Muscle layer of colon (tissue), 2 donors: ENCODE results near the gene ZNF281.

Experiments used
- H3K27ac ChIP-seq: one replicate; pipeline ENCODE4 v1.7.0; 2013; ENCODE audit warnings: low read depth, mild to moderate bottlenecking, low read length, moderate library complexity
- H3K27me3 ChIP-seq, 2 donors: one replicate each; pipeline ENCODE4 v1.7.0; 2013; ENCODE audit warnings: low read length in 2 of 2, mild to moderate bottlenecking in 2 of 2; ENCODE audit not compliant: insufficient read depth in 2 of 2, control insufficient read depth in 1 of 2
- H3K36me3 ChIP-seq: one replicate; pipeline ENCODE4 v1.7.0; 2013; ENCODE audit warnings: mild to moderate bottlenecking, low read length; ENCODE audit not compliant: insufficient read depth
- H3K4me1 ChIP-seq: one replicate; pipeline ENCODE4 v1.7.0; 2013; ENCODE audit warnings: mild to moderate bottlenecking, low read length; ENCODE audit not compliant: insufficient read depth
- H3K4me3 ChIP-seq, 2 donors: one replicate each; pipeline ENCODE4 v1.7.0; 2013; ENCODE audit warnings: low read length in 2 of 2, low read depth in 1 of 2, mild to moderate bottlenecking in 1 of 2, moderate library complexity in 1 of 2
- H3K9ac ChIP-seq: one replicate; pipeline ENCODE4 v1.7.0; 2013; ENCODE audit warnings: low read length
- H3K9me3 ChIP-seq: one replicate; pipeline ENCODE4 v1.7.0; 2013; ENCODE audit warnings: mild to moderate bottlenecking, low read length
- donor health status: abdominal sarcoma.
- donor health status: Adenocarcinoma of cecum.

The ZNF281 gene

DNA sequence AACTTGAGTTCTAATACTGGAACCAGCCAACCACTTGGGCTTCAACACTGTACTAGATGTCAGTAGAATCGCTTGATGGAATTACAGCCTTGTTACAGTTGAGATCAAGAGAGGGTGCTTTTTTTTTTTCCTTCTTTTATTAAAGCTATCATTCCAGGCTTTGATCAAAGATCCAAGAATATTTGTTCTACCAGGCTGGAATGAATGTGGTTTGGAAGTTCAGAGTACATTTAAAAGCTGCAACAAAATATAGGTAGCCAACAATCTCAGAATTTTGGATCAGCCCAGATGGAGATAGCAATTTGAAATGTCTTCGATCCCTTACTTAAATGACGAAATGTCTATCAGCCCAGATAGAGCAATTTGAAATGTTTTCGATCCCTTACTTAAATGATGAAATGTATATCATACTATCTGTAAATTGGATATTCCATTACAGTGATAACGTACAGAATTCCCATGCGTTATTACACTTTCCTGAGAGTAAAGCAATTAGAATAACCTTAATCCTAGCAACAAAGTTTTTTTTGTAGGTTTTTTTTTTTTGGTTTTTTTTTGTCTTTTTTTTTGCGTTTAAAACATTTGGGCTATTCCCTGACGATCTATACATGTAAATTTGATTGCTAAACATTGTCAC is 3.6 kb downstream of the ZNF281 start:
- no peak overlapping the region for H3K27ac ChIP-seq
- no peak overlapping the region for H3K9ac ChIP-seq
- H3K4me1 ChIP-seq = peaks cover 40% of the 10 kb centered on the region
- no peaks in the 10 kb centered on the region for H3K9me3 ChIP-seq
- H3K36me3 ChIP-seq = no peaks in the 10 kb centered on the region
- no peaks in the 10 kb centered on the region for H3K27me3 ChIP-seq
- peak overlapping the region in 1 of 2 donors; percentile 3 for H3K4me3 ChIP-seq

DNA sequence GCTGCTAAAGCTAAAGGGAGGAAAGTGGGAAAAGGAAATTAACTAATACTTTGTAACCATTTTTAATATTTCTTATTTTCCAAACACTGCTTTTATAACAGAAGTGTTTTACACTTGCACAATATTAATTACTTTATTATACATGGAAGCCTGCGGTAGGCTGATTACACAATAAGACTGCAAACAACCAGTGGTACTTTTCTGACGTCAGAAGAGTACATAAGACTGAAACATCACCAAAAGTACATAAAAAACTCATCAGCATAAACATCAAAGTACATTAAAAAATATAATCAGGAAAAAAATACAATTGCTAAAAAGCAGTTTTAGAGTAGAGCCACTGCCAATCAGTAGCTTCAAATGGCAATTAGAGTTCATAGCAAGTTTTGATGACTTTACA is 4.6 kb downstream of the ZNF281 start:
- Histone ChIP-seq H3K27ac (no peak overlapping the region), H3K27me3 (no peaks in the 10 kb centered on the region), H3K36me3 (no peaks in the 10 kb centered on the region), H3K9ac (no peak overlapping the region), H3K4me1 (peaks cover 36% of the 10 kb centered on the region), H3K9me3 (no peaks in the 10 kb centered on the region), H3K4me3 (no peak overlapping the region)

DNA sequence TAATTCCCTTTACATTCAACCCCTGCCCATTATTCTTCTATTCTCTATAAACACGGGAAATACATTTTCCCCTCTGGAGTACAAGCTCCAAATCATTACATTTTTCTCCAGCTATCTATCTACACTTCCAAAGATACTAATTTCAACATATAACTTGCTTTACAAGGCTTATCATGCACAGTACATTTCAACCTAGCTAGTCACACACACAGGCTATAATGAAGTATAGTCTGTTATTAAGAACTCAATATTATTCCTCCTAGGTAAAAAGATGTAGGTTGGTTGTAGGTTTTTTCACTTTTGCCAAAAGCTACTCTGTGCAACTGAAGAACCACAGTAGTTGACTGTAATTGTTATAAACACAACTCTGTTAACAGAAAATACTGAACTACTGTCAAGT is 8.1 kb downstream of the ZNF281 start:
- peaks cover 11% of the 10 kb centered on the region for H3K4me1 ChIP-seq
- no peaks in the 10 kb centered on the region for H3K36me3 ChIP-seq
- H3K9me3 ChIP-seq = no peaks in the 10 kb centered on the region
- H3K9ac ChIP-seq = no peak overlapping the region
- H3K4me3 ChIP-seq = no peak overlapping the region
- H3K27me3 ChIP-seq = no peaks in the 10 kb centered on the region
- H3K27ac ChIP-seq = no peak overlapping the region

GRCh38 chr1:200401263-200401662 is 8.6 kb downstream of the ZNF281 start:
- H3K27ac ChIP-seq = no peak overlapping the region
- H3K36me3 ChIP-seq = no peaks in the 10 kb centered on the region
- H3K4me1 ChIP-seq = peaks cover 8% of the 10 kb centered on the region
- H3K27me3 ChIP-seq = no peaks in the 10 kb centered on the region
- no peak overlapping the region for H3K9ac ChIP-seq
- H3K9me3 ChIP-seq = no peaks in the 10 kb centered on the region
- no peak overlapping the region for H3K4me3 ChIP-seq

DNA sequence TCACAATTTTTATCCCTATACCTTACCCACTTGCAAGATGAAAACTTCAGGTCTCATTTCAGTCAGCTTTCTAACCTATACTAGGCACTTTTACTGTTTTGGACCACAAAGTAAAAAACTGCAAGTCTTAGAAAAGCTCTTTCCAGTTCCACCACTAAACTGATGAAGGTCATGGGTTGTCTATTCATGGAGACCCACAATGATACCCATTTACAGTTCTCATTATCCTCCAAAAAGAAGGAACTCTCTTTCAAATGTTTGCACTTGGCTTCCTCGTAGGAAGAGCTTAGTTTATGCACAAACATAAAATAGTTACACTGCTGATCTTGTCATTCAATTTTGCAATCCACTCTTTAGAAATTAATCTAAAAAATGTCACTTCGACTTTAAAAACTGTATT is 9.3 kb downstream of the ZNF281 start:
- Histone ChIP-seq H3K4me3 (no peak overlapping the region), H3K27me3 (no peaks in the 10 kb centered on the region), H3K9me3 (no peaks in the 10 kb centered on the region), H3K36me3 (no peaks in the 10 kb centered on the region), H3K4me1 (peaks cover under 1% of the 10 kb centered on the region), H3K27ac (no peak overlapping the region), H3K9ac (no peak overlapping the region)

DNA sequence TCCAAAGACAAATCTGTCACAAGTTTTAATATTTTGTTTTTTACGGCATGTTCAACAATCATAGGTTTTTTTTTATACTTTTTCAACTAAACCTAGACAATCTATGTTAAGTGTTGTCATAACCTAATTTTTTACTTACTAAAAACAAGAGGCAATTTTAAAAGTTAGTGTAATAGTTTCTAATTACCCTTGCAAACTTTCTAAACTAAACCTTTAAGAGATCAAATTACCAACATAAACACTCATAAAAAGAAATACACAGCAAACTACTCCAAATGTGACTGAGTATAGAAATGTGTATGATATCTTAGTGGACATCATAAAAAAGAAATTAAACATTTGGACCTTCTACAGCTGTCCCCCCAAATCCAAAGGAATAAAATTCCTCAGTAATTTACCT is 10.0 kb downstream of the ZNF281 start:
- H3K36me3 ChIP-seq = no peaks in the 10 kb centered on the region
- H3K27ac ChIP-seq = no peak overlapping the region
- no peaks in the 10 kb centered on the region for H3K27me3 ChIP-seq
- no peaks in the 10 kb centered on the region for H3K4me1 ChIP-seq
- H3K9ac ChIP-seq = no peak overlapping the region
- no peaks in the 10 kb centered on the region for H3K9me3 ChIP-seq
- no peak overlapping the region for H3K4me3 ChIP-seq

GRCh38 chr1:200398373-200398772 is 11.5 kb downstream of the ZNF281 start:
- H3K9ac ChIP-seq = no peak overlapping the region
- no peaks in the 10 kb centered on the region for H3K9me3 ChIP-seq

DNA sequence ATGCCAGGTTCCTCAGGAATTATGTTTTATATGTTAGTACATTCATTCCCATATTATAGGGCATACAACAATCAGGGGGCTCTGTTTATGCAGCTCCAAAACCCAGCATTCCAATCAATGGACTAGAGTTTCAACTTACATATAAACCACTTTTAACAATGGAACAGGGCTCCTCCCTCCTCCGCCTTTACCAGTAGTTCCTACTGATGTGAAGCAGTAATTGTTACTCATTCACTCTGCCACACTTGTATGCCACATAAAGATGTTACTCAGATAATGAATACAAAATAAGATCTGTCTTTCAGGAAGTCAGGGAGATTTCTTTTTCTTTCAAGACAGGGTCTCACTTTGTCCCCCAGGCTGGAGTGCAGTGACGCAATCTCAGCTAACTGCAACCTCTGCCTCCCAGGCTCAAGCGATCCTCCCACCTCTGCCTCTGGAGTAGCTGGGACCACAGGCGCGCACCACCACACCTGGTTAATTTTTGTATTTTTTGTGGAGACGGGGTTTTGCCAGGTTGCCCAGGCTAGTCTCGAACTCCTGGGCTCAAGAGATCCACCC is 17.1 kb downstream of the ZNF281 start:
- no peaks in the 10 kb centered on the region for H3K9me3 ChIP-seq
- no peak overlapping the region for H3K27ac ChIP-seq
- no peak overlapping the region for H3K4me3 ChIP-seq
- no peaks in the 10 kb centered on the region for H3K4me1 ChIP-seq
- H3K36me3 ChIP-seq = no peaks in the 10 kb centered on the region
- no peak overlapping the region for H3K9ac ChIP-seq
- H3K27me3 ChIP-seq = no peaks in the 10 kb centered on the region

More at GRCh38 chr1:200398373-200398772, 11.5 kb downstream of the ZNF281 start:
- no peak overlapping the region for H3K4me3 ChIP-seq
- no peaks in the 10 kb centered on the region for H3K27me3 ChIP-seq
- H3K4me1 ChIP-seq = no peaks in the 10 kb centered on the region
- no peaks in the 10 kb centered on the region for H3K36me3 ChIP-seq
- no peak overlapping the region for H3K27ac ChIP-seq

DNA sequence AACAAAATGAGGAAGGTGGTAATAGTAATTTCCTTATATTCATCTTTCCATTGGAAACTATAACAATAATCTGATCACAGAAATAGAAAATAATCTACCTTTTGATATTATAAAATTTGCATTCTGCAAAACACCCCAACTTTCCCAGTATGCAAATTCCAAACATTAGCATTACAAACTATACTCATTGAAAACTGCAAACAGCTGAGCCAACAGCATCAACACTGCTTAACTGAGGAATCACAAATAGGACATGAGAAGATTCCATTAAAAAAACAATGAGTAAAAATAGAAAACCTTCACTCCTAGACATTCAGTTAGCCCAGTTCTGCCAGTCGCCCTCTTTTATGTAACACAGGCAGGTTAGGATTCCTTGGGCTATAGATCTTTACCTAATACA is 18.1 kb downstream of the ZNF281 start:
- Histone ChIP-seq H3K36me3 (no peaks in the 10 kb centered on the region), H3K9ac (no peak overlapping the region), H3K27me3 (no peaks in the 10 kb centered on the region), H3K4me1 (no peaks in the 10 kb centered on the region), H3K9me3 (no peaks in the 10 kb centered on the region), H3K4me3 (no peak overlapping the region), H3K27ac (no peak overlapping the region)

GRCh38 chr1:200388791-200389190 is 21.0 kb downstream of the ZNF281 start:
- Histone ChIP-seq H3K36me3 (no peaks in the 10 kb centered on the region), H3K4me1 (no peaks in the 10 kb centered on the region), H3K4me3 (no peak overlapping the region), H3K27me3 (no peaks in the 10 kb centered on the region), H3K9ac (no peak overlapping the region), H3K27ac (no peak overlapping the region), H3K9me3 (no peaks in the 10 kb centered on the region)

- no peaks in the 10 kb centered on the region for H3K36me3 ChIP-seq
- H3K4me1 ChIP-seq = no peaks in the 10 kb centered on the region
- H3K9ac ChIP-seq = no peak overlapping the region
- H3K27ac ChIP-seq = no peak overlapping the region
- no peaks in the 10 kb centered on the region for H3K27me3 ChIP-seq
- no peak overlapping the region for H3K4me3 ChIP-seq
- no peaks in the 10 kb centered on the region for H3K9me3 ChIP-seq
Observed at GRCh38 chr1:200386416-200386815, 23.4 kb downstream of the ZNF281 start.

- H3K36me3 ChIP-seq = no peaks in the 10 kb centered on the region
- H3K9me3 ChIP-seq = no peaks in the 10 kb centered on the region
- H3K27ac ChIP-seq = no peak overlapping the region
- no peaks in the 10 kb centered on the region for H3K27me3 ChIP-seq
- H3K4me1 ChIP-seq = no peaks in the 10 kb centered on the region
- H3K9ac ChIP-seq = no peak overlapping the region
- no peak overlapping the region for H3K4me3 ChIP-seq
Observed at GRCh38 chr1:200384818-200385390, 24.9 kb downstream of the ZNF281 start.
